HepG2 (cell line): ENCODE measurements around the gene ZFR.

ENCODE experiments used
- ATM ChIP-seq: fragments of 450-650 bp; IDR thresholded peaks from 2 replicates; pipeline ENCODE4 v1.7.1; 2017; ENCODE audit warnings: mild to moderate bottlenecking, borderline replicate concordance
- CTCF ChIP-seq: sonication (generic); formaldehyde crosslinking; IDR thresholded peaks from 2 replicates; pipeline ENCODE4 v1.5.0; 2020; ENCODE audit warnings: mild to moderate bottlenecking, missing genetic modification reagents, moderate library complexity
- MYC ChIP-seq: sonication (generic); formaldehyde crosslinking; IDR thresholded peaks from 2 replicates; pipeline ENCODE4 v1.9.0; 2021; ENCODE audit warnings: missing genetic modification reagents, borderline replicate concordance
- NAIF1 ChIP-seq: sonication (generic); formaldehyde crosslinking; IDR thresholded peaks from 2 replicates; pipeline ENCODE4 v1.5.0; 2020; ENCODE audit warnings: mild to moderate bottlenecking, missing genetic modification reagents, borderline replicate concordance
- TP53 ChIP-seq: sonication (generic); formaldehyde crosslinking; conservative IDR thresholded peaks from 2 replicates; pipeline ENCODE4 v1.4.0; 2020; ENCODE audit warnings: missing genetic modification reagents
- ZBTB2 ChIP-seq: sonication (generic); formaldehyde crosslinking; IDR thresholded peaks from 2 replicates; pipeline ENCODE4 v1.8.0; 2022; ENCODE audit warnings: low read depth, missing genetic modification reagents

- TF ChIP-seq CTCF, result no peak
- TF ChIP-seq MYC (CRISPR knock-in tag), result no peak
- no peak for TF ChIP-seq ZBTB2
- no peak for TF ChIP-seq ATM
- no peak for TF ChIP-seq NAIF1 (CRISPR knock-in tag)
- no peak for TF ChIP-seq TP53
Measured at GRCh38 chr5:32332966-32333365, 111.6 kb downstream of the ZFR start.
